SK-N-SH treated with all-trans-retinoic acid at 6 μM for 48 hours (cell line): ENCODE data around the gene KCNK5.

ENCODE experiments used
- ATAC-seq: fragments of 200-7000 bp; cut with Tn5 transposase; 3 replicates; pipeline ENCODE4 v1.9.1; 2020; ENCODE audit warnings: mild to moderate bottlenecking, moderate library complexity
- ARNTL ChIP-seq: fragments of 450-650 bp; formaldehyde crosslinking; IDR thresholded peaks from 2 replicates; pipeline ENCODE4 v1.5.0; 2020; ENCODE audit warnings: low read depth, mild to moderate bottlenecking, moderate library complexity, borderline replicate concordance
- BACH2 ChIP-seq: fragments of 250-450 bp; sonication (Bioruptor Pico); IDR thresholded peaks from 2 replicates; pipeline ENCODE4 v1.9.0; 2021; ENCODE audit warnings: mild to moderate bottlenecking, borderline replicate concordance
- CREB5 ChIP-seq: fragments of 250-450 bp; sonication (Bioruptor Pico); IDR thresholded peaks from 2 replicates; pipeline ENCODE4 v1.5.1; 2020; ENCODE audit warnings: low read depth, mild to moderate bottlenecking, moderate library complexity
- CSRNP3 ChIP-seq: fragments of 250-450 bp; sonication (Bioruptor Pico); IDR thresholded peaks from 2 replicates; pipeline ENCODE4 v1.5.1; 2021; ENCODE audit warnings: mild to moderate bottlenecking, moderate library complexity
- ESRRG ChIP-seq: fragments of 250-450 bp; sonication (Bioruptor Pico); IDR thresholded peaks from 2 replicates; pipeline ENCODE4 v1.6.1; 2021; ENCODE audit warnings: mild to moderate bottlenecking
- GLIS3 ChIP-seq: fragments of 250-450 bp; sonication (Bioruptor Pico); IDR thresholded peaks from 2 replicates; pipeline ENCODE4 v1.5.0; 2020; ENCODE audit warnings: mild to moderate bottlenecking, moderate library complexity
- ISL1 ChIP-seq: fragments of 250-450 bp; sonication (Bioruptor Pico); IDR thresholded peaks from 2 replicates; pipeline ENCODE4 v2.1.2; 2022; ENCODE audit warnings: mild to moderate bottlenecking, moderate library complexity
- OSR1 ChIP-seq: fragments of 250-450 bp; sonication (Bioruptor Pico); IDR thresholded peaks from 2 replicates; pipeline ENCODE4 v1.8.0; 2022; ENCODE audit warnings: moderate library complexity, mild to moderate bottlenecking, inconsistent platforms
- PATZ1 ChIP-seq: fragments of 250-450 bp; sonication (Bioruptor Pico); IDR thresholded peaks from 2 replicates; pipeline ENCODE4 v1.8.0; 2020; ENCODE audit warnings: mild to moderate bottlenecking, moderate library complexity, borderline replicate concordance
- POU6F1 ChIP-seq: fragments of 250-450 bp; sonication (Bioruptor Pico); IDR thresholded peaks from 2 replicates; pipeline ENCODE4 v1.8.0; 2021; ENCODE audit warnings: low read depth, mild to moderate bottlenecking, moderate library complexity, borderline replicate concordance
- PPARA ChIP-seq: fragments of 250-450 bp; sonication (Bioruptor Pico); IDR thresholded peaks from 2 replicates; pipeline ENCODE4 v1.5.0; 2020; ENCODE audit warnings: mild to moderate bottlenecking, borderline replicate concordance
- RARB ChIP-seq: fragments of 250-450 bp; sonication (Bioruptor Pico); IDR thresholded peaks from 2 replicates; pipeline ENCODE4 v1.8.0; 2021; ENCODE audit warnings: mild to moderate bottlenecking, moderate library complexity
- SNAI2 ChIP-seq: fragments of 250-450 bp; sonication (Bioruptor Pico); IDR thresholded peaks from 2 replicates; pipeline ENCODE4 v1.5.0; 2020; ENCODE audit warnings: mild to moderate bottlenecking, moderate library complexity
- TCF4 ChIP-seq: fragments of 250-450 bp; sonication (Bioruptor Pico); IDR thresholded peaks from 2 replicates; pipeline ENCODE4 v1.8.0; 2021; ENCODE audit warnings: mild to moderate bottlenecking, moderate library complexity, borderline replicate concordance
- TOX ChIP-seq: fragments of 250-450 bp; sonication (Bioruptor Pico); IDR thresholded peaks from 2 replicates; pipeline ENCODE4 v1.8.0; 2021; ENCODE audit warnings: mild to moderate bottlenecking, moderate library complexity, borderline replicate concordance
- ZC3H10 ChIP-seq: fragments of 250-450 bp; sonication (Bioruptor Pico); IDR thresholded peaks from 2 replicates; pipeline ENCODE4 v1.5.1; 2021; ENCODE audit warnings: mild to moderate bottlenecking, moderate library complexity
- ZFP3 ChIP-seq: fragments of 250-450 bp; sonication (Bioruptor Pico); IDR thresholded peaks from 2 replicates; pipeline ENCODE4 v1.5.0; 2020; ENCODE audit warnings: mild to moderate bottlenecking, moderate library complexity
- ZFP30 ChIP-seq: fragments of 450-650 bp; formaldehyde crosslinking; IDR thresholded peaks from 2 replicates; pipeline ENCODE4 v1.5.0; 2022; ENCODE audit warnings: mild to moderate bottlenecking, moderate library complexity
- ZNF565 ChIP-seq: fragments of 450-650 bp; formaldehyde crosslinking; conservative IDR thresholded peaks from 2 replicates; pipeline ENCODE4 v1.5.0; 2020; ENCODE audit warnings: low read depth, mild to moderate bottlenecking, moderate library complexity
- ZNF70 ChIP-seq: fragments of 450-650 bp; formaldehyde crosslinking; IDR thresholded peaks from 2 replicates; pipeline ENCODE4 v1.5.0; 2020; ENCODE audit warnings: mild to moderate bottlenecking, moderate library complexity
- ZNF8 ChIP-seq: fragments of 450-650 bp; formaldehyde crosslinking; IDR thresholded peaks from 2 replicates; pipeline ENCODE4 v1.5.0; 2020; ENCODE audit warnings: mild to moderate bottlenecking, moderate library complexity

Gene KCNK5

GRCh38 chr6:39254999-39255535 lies 25.8 kb upstream of the KCNK5 start (continued):
- TF ChIP-seq CSRNP3 (CRISPR knock-in tag) (no peak), PPARA (no peak), CREB5 (CRISPR knock-in tag) (no peak), ARNTL (CRISPR knock-in tag) (no peak)

GRCh38 chr6:39251406-39251805 lies 22.1 kb upstream of the KCNK5 start:
- ATAC-seq: no peak

GRCh38 chr6:39250507-39250906 lies 21.2 kb upstream of the KCNK5 start:
- TF ChIP-seq ZNF70 (CRISPR knock-in tag) (no peak), TCF4 (CRISPR knock-in tag) (no peak), PPARA (no peak), POU6F1 (CRISPR knock-in tag) (no peak), TOX (CRISPR knock-in tag) (no peak), PATZ1 (CRISPR knock-in tag) (no peak), ESRRG (CRISPR knock-in tag) (no peak), SNAI2 (no peak), RARB (CRISPR knock-in tag) (no peak), ZNF565 (no peak), ISL1 (no peak), ZNF8 (CRISPR knock-in tag) (no peak), OSR1 (CRISPR knock-in tag) (no peak), CREB5 (CRISPR knock-in tag) (no peak), ZFP30 (CRISPR knock-in tag) (no peak), BACH2 (CRISPR knock-in tag) (no peak), ZFP3 (CRISPR knock-in tag) (no peak), ZC3H10 (CRISPR knock-in tag) (no peak)
- ATAC-seq: no peak

More at GRCh38 chr6:39251406-39251805, 22.1 kb upstream of the KCNK5 start:
- TF ChIP-seq ZC3H10 (CRISPR knock-in tag) (no peak), TCF4 (CRISPR knock-in tag) (peak; percentile 54; the same call in 1 of the 2 replicates)

- no peak for ATAC-seq
- TF ChIP-seq SNAI2 (no peak), BACH2 (CRISPR knock-in tag) (no peak), ARNTL (CRISPR knock-in tag) (no peak), ZNF70 (CRISPR knock-in tag) (no peak), CSRNP3 (CRISPR knock-in tag) (no peak), GLIS3 (CRISPR knock-in tag) (no peak), ZNF8 (CRISPR knock-in tag) (no peak), CREB5 (CRISPR knock-in tag) (no peak), ESRRG (CRISPR knock-in tag) (no peak), ZFP30 (CRISPR knock-in tag) (no peak)
These were observed 20.0 kb upstream of the KCNK5 start for GRCh38 chr6:39249278-39249677.
